ENCODE measurements around the gene PER2.
"Not testable (repeated sequence)": the region's sequence is repeated elsewhere in the genome, so short reads cannot be mapped to it uniquely, and the experiment has no call there.

Gene PER2

GRCh38 chr2:238287737-238288649 is at the start of gene PER2:
PER2 (minus strand) TSS chr2:238288610; CDS start chr2:238277936, 10,674 bp downstream.
- DNase-seq = peak; percentile 52

GRCh38 chr2:238337846-238338245 is 49.4 kb upstream of the PER2 start:
- no peak for DNase-seq

- DNase-seq = no peak
Observed at GRCh38 chr2:238336793-238337444, 48.5 kb upstream of the PER2 start.

- DNase-seq = no peak
Observed at GRCh38 chr2:238336151-238336550, 47.7 kb upstream of the PER2 start.

- DNase-seq = not testable (repeated sequence)
Observed at GRCh38 chr2:238335591-238335990, 47.2 kb upstream of the PER2 start.

- DNase-seq = no peak
Observed at GRCh38 chr2:238334885-238335284, 46.5 kb upstream of the PER2 start.

GRCh38 chr2:238331916-238332315 is 43.5 kb upstream of the PER2 start:
- DNase-seq = no peak

- no peak for DNase-seq
Observed at GRCh38 chr2:238330391-238330790, 42.0 kb upstream of the PER2 start.

GRCh38 chr2:238327751-238328150 is 39.3 kb upstream of the PER2 start:
- no peak for DNase-seq

GRCh38 chr2:238326801-238327365 is 38.5 kb upstream of the PER2 start:
- no peak for DNase-seq

GRCh38 chr2:238325694-238326093 is 37.3 kb upstream of the PER2 start:
- no peak for DNase-seq

- not testable (repeated sequence) for DNase-seq
Observed at GRCh38 chr2:238324248-238324647, 35.8 kb upstream of the PER2 start.

- DNase-seq = no peak
Observed at GRCh38 chr2:238322001-238322411, 33.6 kb upstream of the PER2 start.

GRCh38 chr2:238321467-238321866 is 33.1 kb upstream of the PER2 start:
- no peak for DNase-seq

- DNase-seq = no peak
Observed at GRCh38 chr2:238320648-238321281, 32.4 kb upstream of the PER2 start.

GRCh38 chr2:238320246-238320647 is 31.8 kb upstream of the PER2 start, which contains the start of gene TRAF3IP1:
TRAF3IP1 (plus strand) TSS chr2:238320518; CDS start chr2:238320663, 145 bp downstream.
- DNase-seq = peak; percentile 90

GRCh38 chr2:238315031-238315595 is 26.7 kb upstream of the PER2 start:
- DNase-seq = no peak

- DNase-seq = no peak
Observed at GRCh38 chr2:238314576-238314975, 26.2 kb upstream of the PER2 start.

- no peak for DNase-seq
Observed at GRCh38 chr2:238313991-238314350, 25.6 kb upstream of the PER2 start.

GRCh38 chr2:238313289-238313990 is 25.0 kb upstream of the PER2 start:
- no peak for DNase-seq

- DNase-seq = not testable (repeated sequence)
Observed at GRCh38 chr2:238310721-238311120, 22.3 kb upstream of the PER2 start.

- no peak for DNase-seq
Observed at GRCh38 chr2:238308177-238308576, 19.8 kb upstream of the PER2 start.
